SU-DHL-6 (cell line): ENCODE measurements around the gene ETV1.

Experiments used
- H2AFZ ChIP-seq: fragments of 200-600 bp; sonication (generic); 2 replicates; pipeline ENCODE4 v1.6.1; 2014; ENCODE audit warnings: low read depth, mild to moderate bottlenecking, moderate library complexity, mixed read lengths, antibody characterized with exemption, low read length; ENCODE audit not compliant: severe bottlenecking
- H3F3A ChIP-seq: fragments of 200-600 bp; shearing (Covaris generic); 2 replicates; pipeline ENCODE4 v1.6.0; 2016; ENCODE audit warnings: antibody characterized with exemption, mild to moderate bottlenecking; ENCODE audit not compliant: insufficient read depth
- H3K27ac ChIP-seq: fragments of 200-600 bp; sonication (generic); 2 replicates; pipeline ENCODE4 v1.5.1; 2016; ENCODE audit warnings: low read depth, mild to moderate bottlenecking, low read length, moderate library complexity, mixed read lengths
- H3K27me3 ChIP-seq: fragments of 200-600 bp; sonication (generic), shearing (Covaris generic); 2 replicates; pipeline ENCODE4 v1.6.0; 2014; ENCODE audit warnings: mild to moderate bottlenecking, low read length
- H3K36me3 ChIP-seq: fragments of 200-600 bp; sonication (generic); 2 replicates; pipeline ENCODE4 v1.6.1; 2014; ENCODE audit warnings: mild to moderate bottlenecking, low read length, mixed read lengths
- H3K4me2 ChIP-seq: fragments of 300-600, 200-600 bp; shearing (Covaris generic), sonication (generic); 2 replicates; pipeline ENCODE4 v1.6.0; 2014; ENCODE audit warnings: low read length, low read depth, mild to moderate bottlenecking; ENCODE audit not compliant: poor library complexity, severe bottlenecking
- H3K4me3 ChIP-seq: fragments of 200-600 bp; sonication (generic); 2 replicates; pipeline ENCODE4 v1.5.1; 2014; ENCODE audit warnings: antibody characterized with exemption, low read length, mild to moderate bottlenecking, mixed read lengths; ENCODE audit not compliant: insufficient read depth, poor library complexity, severe bottlenecking
- H3K79me2 ChIP-seq: fragments of 200-600 bp; sonication (generic); 2 replicates; pipeline ENCODE4 v1.6.1; 2014; ENCODE audit warnings: mild to moderate bottlenecking, low read length, moderate library complexity; ENCODE audit not compliant: insufficient read depth
- H3K9ac ChIP-seq: fragments of 200-600 bp; sonication (generic); 2 replicates; pipeline ENCODE4 v1.7.0; 2014; ENCODE audit warnings: mild to moderate bottlenecking, low read length
- H3K9me2 ChIP-seq: fragments of 200-600 bp; sonication (generic); replicated peaks from 2 replicates; pipeline ENCODE4 v1.6.1; 2014; ENCODE audit warnings: low read length; ENCODE audit not compliant: insufficient read depth
- H3K9me3 ChIP-seq: fragments of 200-600 bp; sonication (generic); 2 replicates; pipeline ENCODE4 v1.6.1; 2014; ENCODE audit warnings: low read length, mixed read lengths; ENCODE audit not compliant: insufficient read depth
- H4K20me1 ChIP-seq: fragments of 200-600 bp; sonication (generic); 2 replicates; pipeline ENCODE4 v1.6.1; 2014; ENCODE audit warnings: low read depth, mild to moderate bottlenecking, antibody characterized with exemption, low read length, moderate library complexity, mixed read lengths
- EZH2phosphoT487 ChIP-seq: fragments of 200-600 bp; sonication (generic), shearing (Covaris generic); conservative IDR thresholded peaks from 2 replicates; pipeline ENCODE4 v1.6.1; 2018; ENCODE audit warnings: mild to moderate bottlenecking, antibody characterized with exemption, low read length, moderate library complexity, mixed read lengths
- TF ChIP-seq, protein P1 (sequence below): fragments of 200-600 bp; sonication (generic); IDR thresholded peaks from one replicate; pipeline ENCODE4 v1.5.1; 2017; ENCODE audit warnings: antibody characterized with exemption, mild to moderate bottlenecking, low read length, moderate library complexity; ENCODE audit not compliant: insufficient read depth, poor library complexity, severe bottlenecking

Gene ETV1

DNA sequence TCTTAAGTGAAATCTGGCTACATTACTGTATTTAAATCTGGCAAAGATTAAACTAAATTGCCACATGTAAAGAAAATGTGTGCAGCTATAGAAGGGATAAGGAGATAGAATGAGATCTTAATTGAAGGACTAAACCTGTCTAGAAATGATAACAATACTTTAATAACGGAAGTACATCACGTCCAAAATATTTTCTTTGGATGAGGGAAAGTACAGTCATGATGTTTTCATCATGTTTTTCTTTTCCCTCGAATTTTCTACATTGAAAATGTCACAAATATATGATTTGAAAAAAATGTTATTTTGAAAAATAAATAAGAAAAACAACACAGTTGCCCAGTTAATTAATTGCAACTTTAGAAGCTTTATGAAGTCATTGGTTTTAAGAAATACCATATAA lies 143.9 kb downstream of the ETV1 start:
- no peak overlapping the region for H3K27ac ChIP-seq
- H3K9ac ChIP-seq, result no peak overlapping the region
- H3K9me2 ChIP-seq, result no peaks in the 10 kb centered on the region
- H3F3A ChIP-seq, result no peaks in the 10 kb centered on the region
- H2AFZ ChIP-seq, result no peak overlapping the region
- no peak overlapping the region for H3K4me3 ChIP-seq
- no peaks in the 10 kb centered on the region for H4K20me1 ChIP-seq
- H3K36me3 ChIP-seq, result no peaks in the 10 kb centered on the region
- H3K79me2 ChIP-seq, result no peaks in the 10 kb centered on the region
- no peak overlapping the region for H3K4me2 ChIP-seq
- TF ChIP-seq, protein P1, sequence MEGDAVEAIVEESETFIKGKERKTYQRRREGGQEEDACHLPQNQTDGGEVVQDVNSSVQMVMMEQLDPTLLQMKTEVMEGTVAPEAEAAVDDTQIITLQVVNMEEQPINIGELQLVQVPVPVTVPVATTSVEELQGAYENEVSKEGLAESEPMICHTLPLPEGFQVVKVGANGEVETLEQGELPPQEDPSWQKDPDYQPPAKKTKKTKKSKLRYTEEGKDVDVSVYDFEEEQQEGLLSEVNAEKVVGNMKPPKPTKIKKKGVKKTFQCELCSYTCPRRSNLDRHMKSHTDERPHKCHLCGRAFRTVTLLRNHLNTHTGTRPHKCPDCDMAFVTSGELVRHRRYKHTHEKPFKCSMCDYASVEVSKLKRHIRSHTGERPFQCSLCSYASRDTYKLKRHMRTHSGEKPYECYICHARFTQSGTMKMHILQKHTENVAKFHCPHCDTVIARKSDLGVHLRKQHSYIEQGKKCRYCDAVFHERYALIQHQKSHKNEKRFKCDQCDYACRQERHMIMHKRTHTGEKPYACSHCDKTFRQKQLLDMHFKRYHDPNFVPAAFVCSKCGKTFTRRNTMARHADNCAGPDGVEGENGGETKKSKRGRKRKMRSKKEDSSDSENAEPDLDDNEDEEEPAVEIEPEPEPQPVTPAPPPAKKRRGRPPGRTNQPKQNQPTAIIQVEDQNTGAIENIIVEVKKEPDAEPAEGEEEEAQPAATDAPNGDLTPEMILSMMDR, result no peak
- TF ChIP-seq EZH2phosphoT487, result no peak
- H3K9me3 ChIP-seq, result no peaks in the 10 kb centered on the region
- no peaks in the 10 kb centered on the region for H3K27me3 ChIP-seq

DNA sequence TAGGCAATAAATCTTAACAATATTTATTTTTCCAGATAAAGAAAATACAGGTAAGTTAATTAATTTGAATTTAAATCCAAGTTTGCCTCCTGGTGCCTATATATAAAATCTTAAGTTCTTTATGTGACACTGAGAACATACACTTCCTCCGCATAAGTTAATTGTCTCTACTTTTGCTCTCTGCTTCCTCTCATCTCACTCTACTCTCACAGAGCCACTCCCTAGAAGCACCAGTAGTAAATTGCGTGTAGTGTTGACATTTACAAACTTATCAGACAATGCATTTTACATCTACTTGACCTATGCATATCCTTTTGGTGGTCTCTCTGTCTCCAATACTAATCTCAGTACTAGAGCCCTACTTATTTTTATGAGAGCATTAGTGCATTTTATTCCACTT lies 144.5 kb downstream of the ETV1 start:
- no peak overlapping the region for H2AFZ ChIP-seq
- no peak overlapping the region for H3K4me3 ChIP-seq
- H3K27me3 ChIP-seq, result no peaks in the 10 kb centered on the region
- H3K9me3 ChIP-seq, result no peaks in the 10 kb centered on the region
- no peaks in the 10 kb centered on the region for H3K36me3 ChIP-seq
- no peak overlapping the region for H3K27ac ChIP-seq
- no peaks in the 10 kb centered on the region for H4K20me1 ChIP-seq
- H3K79me2 ChIP-seq, result no peaks in the 10 kb centered on the region
- H3F3A ChIP-seq, result no peaks in the 10 kb centered on the region
- no peaks in the 10 kb centered on the region for H3K9me2 ChIP-seq
- no peak overlapping the region for H3K4me2 ChIP-seq
- H3K9ac ChIP-seq, result no peak overlapping the region
- TF ChIP-seq, protein P1, result no peak
- TF ChIP-seq EZH2phosphoT487, result no peak

DNA sequence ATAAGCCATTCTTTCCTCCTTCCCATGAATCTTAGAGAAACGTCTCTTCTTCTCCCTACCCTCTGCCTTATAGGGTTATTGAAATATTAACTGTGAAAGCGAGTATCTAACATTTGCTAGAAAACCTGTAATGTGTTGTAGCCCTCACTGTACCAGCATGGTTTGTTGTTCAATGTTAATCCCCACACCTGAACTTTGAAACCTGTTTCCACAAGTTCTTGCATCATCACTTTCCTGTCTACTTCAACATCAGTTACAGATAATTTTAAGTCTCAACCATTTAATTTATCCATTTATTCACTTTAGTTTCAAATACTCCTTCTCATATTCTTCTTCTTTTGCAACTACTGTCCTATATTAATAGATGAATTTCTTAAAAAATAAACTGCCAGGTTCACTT lies 148.2 kb downstream of the ETV1 start:
- Histone ChIP-seq H3K79me2 (no peaks in the 10 kb centered on the region), H3K27me3 (no peaks in the 10 kb centered on the region), H3K9me3 (no peaks in the 10 kb centered on the region), H3K4me3 (no peak overlapping the region), H2AFZ (no peak overlapping the region), H3K4me2 (no peak overlapping the region), H3K9me2 (no peaks in the 10 kb centered on the region), H3F3A (no peaks in the 10 kb centered on the region), H3K36me3 (no peaks in the 10 kb centered on the region), H4K20me1 (no peaks in the 10 kb centered on the region), H3K27ac (no peak overlapping the region), H3K9ac (no peak overlapping the region)
- TF ChIP-seq, protein P1, result no peak
- TF ChIP-seq EZH2phosphoT487, result no peak
